ENCODE results near the gene DAW1.
"Not testable (repeated sequence)": the region's sequence is repeated elsewhere in the genome, so short reads cannot be mapped to it uniquely, and the experiment has no call there.

The DAW1 gene

GRCh38 chr2:227906991-227907390, 35.6 kb downstream of the DAW1 start:
- no peak overlapping the region for H3K27ac ChIP-seq
- no peak for TF ChIP-seq POLR2AphosphoS5 (IDR thresholded peaks at IDR 0.05; ENCODE audit: borderline replicate concordance, low read depth, low read length)
- no peak for TF ChIP-seq EZH2 (IDR thresholded peaks at IDR 0.05)
- TF ChIP-seq FOXP2 (optimal IDR thresholded peaks at IDR 0.05; ENCODE audit: control extremely low read depth, extremely low read length, insufficient read depth) = no peak
- DNase-seq (ENCODE audit: low read depth, low spot score) = no peak
- no peak overlapping the region for H3K4me3 ChIP-seq
- H3K9ac ChIP-seq (ENCODE audit: insufficient read length) = no peak overlapping the region
- H3K9me3 ChIP-seq (ENCODE audit: low read depth, low read length) = no peaks in the 10 kb centered on the region
- H3K36me3 ChIP-seq (ENCODE audit: insufficient read depth, low read length) = no peaks in the 10 kb centered on the region

- Histone ChIP-seq H3K36me3 (ENCODE audit: insufficient read depth, low read length) (no peaks in the 10 kb centered on the region), H3K9me3 (ENCODE audit: low read depth, low read length) (no peaks in the 10 kb centered on the region), H3K27ac (no peak overlapping the region), H3K4me3 (no peak overlapping the region), H3K9ac (ENCODE audit: insufficient read length) (no peak overlapping the region)
- DNase-seq (ENCODE audit: low read depth, low spot score) = no peak
- TF ChIP-seq POLR2AphosphoS5 (IDR thresholded peaks at IDR 0.05; ENCODE audit: borderline replicate concordance, low read depth, low read length) (no peak), FOXP2 (optimal IDR thresholded peaks at IDR 0.05; ENCODE audit: control extremely low read depth, extremely low read length, insufficient read depth) (no peak), EZH2 (IDR thresholded peaks at IDR 0.05) (no peak)
Measured at GRCh38 chr2:227908266-227909054, 37.0 kb downstream of the DAW1 start.

- H3K27ac ChIP-seq = no peak overlapping the region
- no peaks in the 10 kb centered on the region for H3K36me3 ChIP-seq (ENCODE audit: insufficient read depth, low read length)
- no peak for DNase-seq (ENCODE audit: low read depth, low spot score)
- H3K9me3 ChIP-seq (ENCODE audit: low read depth, low read length) = no peaks in the 10 kb centered on the region
- H3K9ac ChIP-seq (ENCODE audit: insufficient read length) = no peak overlapping the region
- TF ChIP-seq EZH2 (IDR thresholded peaks at IDR 0.05) (no peak), POLR2AphosphoS5 (IDR thresholded peaks at IDR 0.05; ENCODE audit: borderline replicate concordance, low read depth, low read length) (no peak), FOXP2 (optimal IDR thresholded peaks at IDR 0.05; ENCODE audit: control extremely low read depth, extremely low read length, insufficient read depth) (no peak)
- H3K4me3 ChIP-seq = no peak overlapping the region
Measured at GRCh38 chr2:227914362-227914761, 42.9 kb downstream of the DAW1 start.

DNA sequence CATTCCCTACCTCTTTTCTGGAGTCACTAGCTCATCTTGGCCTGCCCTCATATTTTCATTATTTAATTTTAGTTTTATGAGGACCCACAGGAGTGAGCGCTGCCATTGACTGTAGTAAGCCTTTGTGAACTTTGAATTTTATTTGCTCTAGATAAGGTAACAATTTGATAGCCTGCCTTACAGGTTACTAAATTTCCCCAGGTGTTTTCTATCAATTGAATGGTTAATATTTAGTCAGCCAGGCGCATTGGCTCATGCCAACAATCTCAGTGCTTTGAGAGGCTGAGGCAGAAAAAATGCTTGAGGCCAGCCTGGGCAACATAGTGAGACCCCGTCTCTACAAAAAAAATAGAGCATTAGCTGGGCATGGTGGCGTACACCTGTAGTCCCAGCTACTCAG, 50.2 kb downstream of the DAW1 start:
- TF ChIP-seq EZH2 (IDR thresholded peaks at IDR 0.05) = no peak
- TF ChIP-seq POLR2AphosphoS5 (IDR thresholded peaks at IDR 0.05; ENCODE audit: borderline replicate concordance, low read depth, low read length) = no peak
- Histone ChIP-seq H3K27ac (no peak overlapping the region), H3K9ac (ENCODE audit: insufficient read length) (no peak overlapping the region), H3K9me3 (ENCODE audit: low read depth, low read length) (no peaks in the 10 kb centered on the region), H3K4me3 (no peak overlapping the region), H3K36me3 (ENCODE audit: insufficient read depth, low read length) (no peaks in the 10 kb centered on the region)
- no peak for DNase-seq (ENCODE audit: low read depth, low spot score)

DNA sequence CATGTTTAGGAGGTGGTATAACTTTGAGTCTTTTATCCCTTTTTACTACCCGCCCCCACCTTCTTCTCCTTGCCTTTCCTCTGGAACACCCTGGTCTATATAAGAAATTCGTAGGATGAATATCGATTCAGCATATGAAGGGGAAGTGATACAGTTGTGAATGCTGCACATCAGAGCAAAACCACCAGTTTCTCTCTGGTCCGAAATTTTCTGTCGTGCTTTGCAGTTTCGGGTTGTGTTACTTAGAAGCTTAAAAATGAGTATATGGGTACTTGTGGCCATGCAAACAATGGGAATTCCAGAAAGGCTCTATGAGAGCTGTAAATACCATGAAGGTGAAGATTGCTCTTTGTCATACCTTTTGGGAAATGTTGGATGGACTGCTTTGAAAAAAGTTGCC, 60.6 kb downstream of the DAW1 start:
- no peaks in the 10 kb centered on the region for H3K36me3 ChIP-seq (ENCODE audit: insufficient read depth, low read length)
- no peak for DNase-seq (ENCODE audit: low read depth, low spot score)
- no peak overlapping the region for H3K9ac ChIP-seq (ENCODE audit: insufficient read length)
- peak overlapping the region; percentile 75; the same call in 1 of the 2 replicates for H3K27ac ChIP-seq
- H3K9me3 ChIP-seq (ENCODE audit: low read depth, low read length) = no peaks in the 10 kb centered on the region; the same call in 1 of the 2 replicates
- no peak overlapping the region for H3K4me3 ChIP-seq
- no peak for TF ChIP-seq EZH2 (IDR thresholded peaks at IDR 0.05)
- no peak for TF ChIP-seq FOXP2 (optimal IDR thresholded peaks at IDR 0.05; ENCODE audit: control extremely low read depth, extremely low read length, insufficient read depth)
- no peak for TF ChIP-seq POLR2AphosphoS5 (IDR thresholded peaks at IDR 0.05; ENCODE audit: borderline replicate concordance, low read depth, low read length)

GRCh38 chr2:227932403-227932802, 61.0 kb downstream of the DAW1 start:
- Histone ChIP-seq H3K36me3 (ENCODE audit: insufficient read depth, low read length) (no peaks in the 10 kb centered on the region), H3K4me3 (no peak overlapping the region), H3K27ac (peak overlapping the region; percentile 75; the same call in 1 of the 2 replicates), H3K9ac (ENCODE audit: insufficient read length) (no peak overlapping the region), H3K9me3 (ENCODE audit: low read depth, low read length) (no peaks in the 10 kb centered on the region; the same call in 1 of the 2 replicates)
- TF ChIP-seq FOXP2 (optimal IDR thresholded peaks at IDR 0.05; ENCODE audit: control extremely low read depth, extremely low read length, insufficient read depth) = no peak
- no peak for TF ChIP-seq POLR2AphosphoS5 (IDR thresholded peaks at IDR 0.05; ENCODE audit: borderline replicate concordance, low read depth, low read length)
- TF ChIP-seq EZH2 (IDR thresholded peaks at IDR 0.05) = no peak
- DNase-seq (ENCODE audit: low read depth, low spot score) = no peak

DNA sequence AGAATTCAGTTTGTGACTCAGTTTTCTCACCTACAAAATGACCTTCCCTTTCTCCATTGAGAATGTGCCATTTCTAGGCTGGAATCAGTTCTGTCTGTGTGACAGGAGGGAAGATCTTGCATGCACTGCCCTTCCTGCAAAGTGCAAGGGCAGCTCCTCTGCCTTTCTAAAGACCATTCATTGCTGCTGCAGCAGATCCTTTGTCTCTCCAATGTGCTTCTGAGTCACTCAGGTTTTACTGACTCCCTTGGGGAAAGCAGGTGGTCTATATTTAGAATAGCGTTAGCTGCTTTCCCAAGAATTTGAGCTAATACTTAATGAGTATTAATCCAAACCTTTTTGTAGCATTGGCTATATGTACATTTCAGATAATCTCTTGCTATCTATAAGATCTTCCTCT, 62.5 kb downstream of the DAW1 start:
- no peak for TF ChIP-seq EZH2 (IDR thresholded peaks at IDR 0.05)
- no peak for TF ChIP-seq FOXP2 (optimal IDR thresholded peaks at IDR 0.05; ENCODE audit: control extremely low read depth, extremely low read length, insufficient read depth)
- TF ChIP-seq POLR2AphosphoS5 (IDR thresholded peaks at IDR 0.05; ENCODE audit: borderline replicate concordance, low read depth, low read length) = no peak
- H3K27ac ChIP-seq = peak overlapping the region; percentile 75
- H3K36me3 ChIP-seq (ENCODE audit: insufficient read depth, low read length) = no peaks in the 10 kb centered on the region
- H3K4me3 ChIP-seq = no peak overlapping the region
- no peak for DNase-seq (ENCODE audit: low read depth, low spot score)
- no peaks in the 10 kb centered on the region for H3K9me3 ChIP-seq (ENCODE audit: low read depth, low read length)
- H3K9ac ChIP-seq (ENCODE audit: insufficient read length) = no peak overlapping the region

DNA sequence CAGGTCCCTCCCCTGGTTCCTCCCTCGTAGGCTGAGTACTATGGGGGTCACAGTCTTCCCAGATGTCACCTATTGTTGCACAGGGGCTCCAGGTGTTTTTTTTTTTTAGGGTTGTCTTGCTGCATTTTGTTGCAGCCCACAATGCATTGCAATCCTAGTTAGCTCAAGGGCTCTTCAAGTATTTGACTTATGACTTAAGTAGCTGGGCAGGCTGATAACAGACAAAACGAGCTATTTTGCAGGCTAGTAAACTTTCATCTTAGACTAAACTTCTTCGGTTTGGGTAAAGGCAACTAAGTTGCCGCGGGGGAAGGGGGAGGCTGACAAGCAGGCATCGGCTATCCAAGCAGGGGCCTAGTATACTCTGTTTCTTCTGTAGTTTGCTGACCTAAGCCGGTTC, 64.8 kb downstream of the DAW1 start:
- H3K4me3 ChIP-seq; H3K9ac ChIP-seq (ENCODE audit: insufficient read length); DNase-seq (ENCODE audit: low read depth, low spot score); H3K36me3 ChIP-seq (ENCODE audit: insufficient read depth, low read length); H3K9me3 ChIP-seq (ENCODE audit: low read depth, low read length): not testable (repeated sequence)
- H3K27ac ChIP-seq = peak overlapping the region; percentile 48; the same call in 1 of the 2 replicates
